GM23338 (cell line): ENCODE results near the gene DDX54. TPM values are rescaled to one million over a fixed set of nuclear protein-coding genes. Genes with fewer than 3 reads are reported as not detected.
A peak's percentile ranks its signal among the peaks of the same experiment; 100 is the strongest.

Source experiments
- ATAC-seq: fragments of 200-7000 bp; cut with Tn5 transposase; 3 replicates; pipeline ENCODE4 v1.9.1; 2020
- DNase-seq: peaks from one replicate; pipeline ENCODE4 v3.0.0-alpha.2; 2015; ENCODE audit warnings: low spot score
- H2AFZ ChIP-seq: fragments of 200-600 bp; sonication (generic); 2 replicates; pipeline ENCODE4 v1.8.0; 2016; ENCODE audit warnings: antibody characterized with exemption, mild to moderate bottlenecking, moderate library complexity
- H3F3A ChIP-seq: fragments of 200-600 bp; sonication (generic); replicated peaks from 2 replicates; pipeline ENCODE4 v1.8.0; 2017; ENCODE audit warnings: antibody characterized with exemption, mixed run types, low read depth
- H3K27ac ChIP-seq: fragments of 200-600 bp; sonication (generic); 2 replicates; pipeline ENCODE4 v1.6.1; 2016; ENCODE audit warnings: low read depth
- H3K27me3 ChIP-seq: fragments of 200-600 bp; sonication (generic); 2 replicates; pipeline ENCODE4 v1.8.0; 2016; ENCODE audit warnings: mild to moderate bottlenecking, mixed run types, moderate library complexity; ENCODE audit not compliant: insufficient read depth
- H3K36me3 ChIP-seq: fragments of 200-600 bp; sonication (generic); 2 replicates; pipeline ENCODE4 v1.8.0; 2016; ENCODE audit warnings: mild to moderate bottlenecking; ENCODE audit not compliant: insufficient read depth
- H3K4me1 ChIP-seq: fragments of 200-600 bp; sonication (generic); 2 replicates; pipeline ENCODE4 v1.8.0; 2016; ENCODE audit warnings: mild to moderate bottlenecking, moderate library complexity; ENCODE audit not compliant: insufficient read depth
- H3K4me2 ChIP-seq: fragments of 200-600 bp; sonication (generic); 2 replicates; pipeline ENCODE4 v1.7.1; 2017; ENCODE audit warnings: mixed run types
- H3K4me3 ChIP-seq: fragments of 200-600 bp; sonication (generic); 2 replicates; pipeline ENCODE4 v1.6.1; 2016; ENCODE audit warnings: mixed run types
- H3K79me2 ChIP-seq: fragments of 200-600 bp; sonication (generic); replicated peaks from 2 replicates; pipeline ENCODE4 v1.8.0; 2017; ENCODE audit warnings: mild to moderate bottlenecking; ENCODE audit not compliant: insufficient read depth
- H3K9me2 ChIP-seq: fragments of 200-600 bp; sonication (generic); 2 replicates; pipeline ENCODE4 v1.8.0; 2017; ENCODE audit not compliant: insufficient read depth
- H4K20me1 ChIP-seq: fragments of 200-600 bp; sonication (generic); replicated peaks from 2 replicates; pipeline ENCODE4 v1.8.0; 2017; ENCODE audit warnings: mild to moderate bottlenecking; ENCODE audit not compliant: insufficient read depth
- H3K27ac Mint-ChIP-seq: 2 replicates; pipeline ENCODE4 v1.8.0; 2020; ENCODE audit warnings: inconsistent platforms, mild to moderate bottlenecking, moderate library complexity, mixed read lengths
- H3K27me3 Mint-ChIP-seq: 3 replicates; pipeline ENCODE4 v1.8.0; 2022; ENCODE audit warnings: low read depth, mild to moderate bottlenecking, moderate library complexity, mixed read lengths, inconsistent platforms; ENCODE audit not compliant: insufficient read depth, poor library complexity
- H3K36me3 Mint-ChIP-seq: 3 replicates; pipeline ENCODE4 v1.8.0; 2021; ENCODE audit warnings: low read depth, mild to moderate bottlenecking, inconsistent platforms, moderate library complexity, mixed read lengths
- H3K4me1 Mint-ChIP-seq: 3 replicates; pipeline ENCODE4 v1.8.0; 2020; ENCODE audit warnings: mild to moderate bottlenecking, inconsistent platforms, mixed read lengths
- H3K4me3 Mint-ChIP-seq: 3 replicates; pipeline ENCODE4 v1.8.0; 2021; ENCODE audit warnings: moderate library complexity, mild to moderate bottlenecking, inconsistent platforms, mixed read lengths
- H3K9me3 Mint-ChIP-seq: 3 replicates; pipeline ENCODE4 v1.8.0; 2020; ENCODE audit warnings: moderate library complexity, mild to moderate bottlenecking, inconsistent platforms, mixed read lengths
- CREB1 ChIP-seq: fragments of 250-450 bp; sonication (Bioruptor Pico); IDR thresholded peaks from 2 replicates; pipeline ENCODE4 v1.5.0; 2020; ENCODE audit warnings: low read depth, mild to moderate bottlenecking, moderate library complexity
- EZH2 ChIP-seq: fragments of 200-600 bp; sonication (generic); IDR thresholded peaks from one replicate; pipeline ENCODE4 v1.8.0; 2017; ENCODE audit warnings: antibody characterized with exemption, mild to moderate bottlenecking, low read depth; ENCODE audit not compliant: unreplicated experiment
- EZH2phosphoT487 ChIP-seq: fragments of 200-600 bp; sonication (generic); IDR thresholded peaks from one replicate; pipeline ENCODE4 v1.8.1; 2018; ENCODE audit warnings: antibody characterized with exemption; ENCODE audit not compliant: unreplicated experiment
- JUNB ChIP-seq: IDR thresholded peaks from one replicate; pipeline ENCODE4 v1.6.1; 2016; ENCODE audit warnings: antibody characterized with exemption; ENCODE audit not compliant: unreplicated experiment
- NANOG ChIP-seq: IDR thresholded peaks from 2 replicates; pipeline ENCODE4 v1.6.1; 2016; ENCODE audit warnings: antibody characterized with exemption, borderline replicate concordance
- POLR2AphosphoS5 ChIP-seq: IDR thresholded peaks from 2 replicates; pipeline ENCODE4 v1.6.1; 2016; ENCODE audit warnings: antibody characterized with exemption, low read depth
- REST ChIP-seq: IDR thresholded peaks from one replicate; pipeline ENCODE4 v1.6.1; 2018; ENCODE audit warnings: antibody characterized with exemption; ENCODE audit not compliant: unreplicated experiment
- STAT1 ChIP-seq: IDR thresholded peaks from one replicate; pipeline ENCODE4 v1.6.1; 2016; ENCODE audit warnings: antibody characterized with exemption; ENCODE audit not compliant: unreplicated experiment
- ZNF114 ChIP-seq: fragments of 250-450 bp; sonication (Bioruptor Pico); IDR thresholded peaks from 2 replicates; pipeline ENCODE4 v1.5.0; 2020; ENCODE audit warnings: mild to moderate bottlenecking, moderate library complexity
- ZNF331 ChIP-seq: fragments of 250-450 bp; sonication (Bioruptor Pico); IDR thresholded peaks from 2 replicates; pipeline ENCODE4 v1.5.0; 2020; ENCODE audit warnings: low read depth, mild to moderate bottlenecking, moderate library complexity
- polyA plus RNA-seq: library from polyadenylated mRNA; unstranded; fragments of >200 nt; fragmentation: Nextera tagmentation; extraction: Ambion mirVana; gene quantifications from 2 replicates; pipeline ENCODE4 v1.2.1, GENCODE V29; 2016
- total RNA-seq: library from RNA; depleted of rRNA; stranded (reverse); fragments of >200 nt; shearing (Covaris generic); gene quantifications from 2 replicates; pipeline ENCODE4 v1.2.3, GENCODE V29; 2014
- TF ChIP-seq, protein P1 (sequence below): IDR thresholded peaks from 2 replicates; pipeline ENCODE4 v1.6.1; 2016; ENCODE audit warnings: antibody characterized with exemption
- TF ChIP-seq, protein P2 (sequence below), 2 experiments: fragments of 200-600 bp in 1 of 2; sonication (generic) in 1 of 2; conservative IDR thresholded peaks; 2 replicates each; pipeline versions ENCODE4 v1.5.1 to v1.6.1; 2016 to 2017; ENCODE audit warnings: antibody characterized with exemption in 2 of 2, low read depth in 2 of 2, mild to moderate bottlenecking in 2 of 2, moderate library complexity in 1 of 2
- TF ChIP-seq, protein P3 (sequence below): fragments of 250-450 bp; sonication (Bioruptor Pico); IDR thresholded peaks from 2 replicates; pipeline ENCODE4 v1.5.0; 2020; ENCODE audit warnings: mild to moderate bottlenecking, moderate library complexity

The DDX54 gene
- total and polyA plus RNA-seq, 2 experiments from 2014 or later: 84.1 to 89.4 TPM

- no peak overlapping the region for H3K27ac ChIP-seq
- peaks cover 31% of the 10 kb centered on the region for H4K20me1 ChIP-seq
- H3K27me3 Mint-ChIP-seq: peaks cover 6% of the 10 kb centered on the region
- H3K9me3 Mint-ChIP-seq: no peaks in the 10 kb centered on the region
- H2AFZ ChIP-seq: no peak overlapping the region
- TF ChIP-seq CREB1: no peak
- TF ChIP-seq REST: no peak
- TF ChIP-seq, protein P1, sequence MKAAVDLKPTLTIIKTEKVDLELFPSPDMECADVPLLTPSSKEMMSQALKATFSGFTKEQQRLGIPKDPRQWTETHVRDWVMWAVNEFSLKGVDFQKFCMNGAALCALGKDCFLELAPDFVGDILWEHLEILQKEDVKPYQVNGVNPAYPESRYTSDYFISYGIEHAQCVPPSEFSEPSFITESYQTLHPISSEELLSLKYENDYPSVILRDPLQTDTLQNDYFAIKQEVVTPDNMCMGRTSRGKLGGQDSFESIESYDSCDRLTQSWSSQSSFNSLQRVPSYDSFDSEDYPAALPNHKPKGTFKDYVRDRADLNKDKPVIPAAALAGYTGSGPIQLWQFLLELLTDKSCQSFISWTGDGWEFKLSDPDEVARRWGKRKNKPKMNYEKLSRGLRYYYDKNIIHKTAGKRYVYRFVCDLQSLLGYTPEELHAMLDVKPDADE: no peak
- TF ChIP-seq NANOG: no peak
- TF ChIP-seq, protein P2, sequence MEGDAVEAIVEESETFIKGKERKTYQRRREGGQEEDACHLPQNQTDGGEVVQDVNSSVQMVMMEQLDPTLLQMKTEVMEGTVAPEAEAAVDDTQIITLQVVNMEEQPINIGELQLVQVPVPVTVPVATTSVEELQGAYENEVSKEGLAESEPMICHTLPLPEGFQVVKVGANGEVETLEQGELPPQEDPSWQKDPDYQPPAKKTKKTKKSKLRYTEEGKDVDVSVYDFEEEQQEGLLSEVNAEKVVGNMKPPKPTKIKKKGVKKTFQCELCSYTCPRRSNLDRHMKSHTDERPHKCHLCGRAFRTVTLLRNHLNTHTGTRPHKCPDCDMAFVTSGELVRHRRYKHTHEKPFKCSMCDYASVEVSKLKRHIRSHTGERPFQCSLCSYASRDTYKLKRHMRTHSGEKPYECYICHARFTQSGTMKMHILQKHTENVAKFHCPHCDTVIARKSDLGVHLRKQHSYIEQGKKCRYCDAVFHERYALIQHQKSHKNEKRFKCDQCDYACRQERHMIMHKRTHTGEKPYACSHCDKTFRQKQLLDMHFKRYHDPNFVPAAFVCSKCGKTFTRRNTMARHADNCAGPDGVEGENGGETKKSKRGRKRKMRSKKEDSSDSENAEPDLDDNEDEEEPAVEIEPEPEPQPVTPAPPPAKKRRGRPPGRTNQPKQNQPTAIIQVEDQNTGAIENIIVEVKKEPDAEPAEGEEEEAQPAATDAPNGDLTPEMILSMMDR (conservative IDR thresholded peaks at IDR 0.05; ENCODE audit: low read depth in 2 of 2): no peak
- TF ChIP-seq ZNF114 (CRISPR knock-in tag): no peak
- TF ChIP-seq JUNB: no peak
- TF ChIP-seq POLR2AphosphoS5: no peak
- TF ChIP-seq, protein P3, sequence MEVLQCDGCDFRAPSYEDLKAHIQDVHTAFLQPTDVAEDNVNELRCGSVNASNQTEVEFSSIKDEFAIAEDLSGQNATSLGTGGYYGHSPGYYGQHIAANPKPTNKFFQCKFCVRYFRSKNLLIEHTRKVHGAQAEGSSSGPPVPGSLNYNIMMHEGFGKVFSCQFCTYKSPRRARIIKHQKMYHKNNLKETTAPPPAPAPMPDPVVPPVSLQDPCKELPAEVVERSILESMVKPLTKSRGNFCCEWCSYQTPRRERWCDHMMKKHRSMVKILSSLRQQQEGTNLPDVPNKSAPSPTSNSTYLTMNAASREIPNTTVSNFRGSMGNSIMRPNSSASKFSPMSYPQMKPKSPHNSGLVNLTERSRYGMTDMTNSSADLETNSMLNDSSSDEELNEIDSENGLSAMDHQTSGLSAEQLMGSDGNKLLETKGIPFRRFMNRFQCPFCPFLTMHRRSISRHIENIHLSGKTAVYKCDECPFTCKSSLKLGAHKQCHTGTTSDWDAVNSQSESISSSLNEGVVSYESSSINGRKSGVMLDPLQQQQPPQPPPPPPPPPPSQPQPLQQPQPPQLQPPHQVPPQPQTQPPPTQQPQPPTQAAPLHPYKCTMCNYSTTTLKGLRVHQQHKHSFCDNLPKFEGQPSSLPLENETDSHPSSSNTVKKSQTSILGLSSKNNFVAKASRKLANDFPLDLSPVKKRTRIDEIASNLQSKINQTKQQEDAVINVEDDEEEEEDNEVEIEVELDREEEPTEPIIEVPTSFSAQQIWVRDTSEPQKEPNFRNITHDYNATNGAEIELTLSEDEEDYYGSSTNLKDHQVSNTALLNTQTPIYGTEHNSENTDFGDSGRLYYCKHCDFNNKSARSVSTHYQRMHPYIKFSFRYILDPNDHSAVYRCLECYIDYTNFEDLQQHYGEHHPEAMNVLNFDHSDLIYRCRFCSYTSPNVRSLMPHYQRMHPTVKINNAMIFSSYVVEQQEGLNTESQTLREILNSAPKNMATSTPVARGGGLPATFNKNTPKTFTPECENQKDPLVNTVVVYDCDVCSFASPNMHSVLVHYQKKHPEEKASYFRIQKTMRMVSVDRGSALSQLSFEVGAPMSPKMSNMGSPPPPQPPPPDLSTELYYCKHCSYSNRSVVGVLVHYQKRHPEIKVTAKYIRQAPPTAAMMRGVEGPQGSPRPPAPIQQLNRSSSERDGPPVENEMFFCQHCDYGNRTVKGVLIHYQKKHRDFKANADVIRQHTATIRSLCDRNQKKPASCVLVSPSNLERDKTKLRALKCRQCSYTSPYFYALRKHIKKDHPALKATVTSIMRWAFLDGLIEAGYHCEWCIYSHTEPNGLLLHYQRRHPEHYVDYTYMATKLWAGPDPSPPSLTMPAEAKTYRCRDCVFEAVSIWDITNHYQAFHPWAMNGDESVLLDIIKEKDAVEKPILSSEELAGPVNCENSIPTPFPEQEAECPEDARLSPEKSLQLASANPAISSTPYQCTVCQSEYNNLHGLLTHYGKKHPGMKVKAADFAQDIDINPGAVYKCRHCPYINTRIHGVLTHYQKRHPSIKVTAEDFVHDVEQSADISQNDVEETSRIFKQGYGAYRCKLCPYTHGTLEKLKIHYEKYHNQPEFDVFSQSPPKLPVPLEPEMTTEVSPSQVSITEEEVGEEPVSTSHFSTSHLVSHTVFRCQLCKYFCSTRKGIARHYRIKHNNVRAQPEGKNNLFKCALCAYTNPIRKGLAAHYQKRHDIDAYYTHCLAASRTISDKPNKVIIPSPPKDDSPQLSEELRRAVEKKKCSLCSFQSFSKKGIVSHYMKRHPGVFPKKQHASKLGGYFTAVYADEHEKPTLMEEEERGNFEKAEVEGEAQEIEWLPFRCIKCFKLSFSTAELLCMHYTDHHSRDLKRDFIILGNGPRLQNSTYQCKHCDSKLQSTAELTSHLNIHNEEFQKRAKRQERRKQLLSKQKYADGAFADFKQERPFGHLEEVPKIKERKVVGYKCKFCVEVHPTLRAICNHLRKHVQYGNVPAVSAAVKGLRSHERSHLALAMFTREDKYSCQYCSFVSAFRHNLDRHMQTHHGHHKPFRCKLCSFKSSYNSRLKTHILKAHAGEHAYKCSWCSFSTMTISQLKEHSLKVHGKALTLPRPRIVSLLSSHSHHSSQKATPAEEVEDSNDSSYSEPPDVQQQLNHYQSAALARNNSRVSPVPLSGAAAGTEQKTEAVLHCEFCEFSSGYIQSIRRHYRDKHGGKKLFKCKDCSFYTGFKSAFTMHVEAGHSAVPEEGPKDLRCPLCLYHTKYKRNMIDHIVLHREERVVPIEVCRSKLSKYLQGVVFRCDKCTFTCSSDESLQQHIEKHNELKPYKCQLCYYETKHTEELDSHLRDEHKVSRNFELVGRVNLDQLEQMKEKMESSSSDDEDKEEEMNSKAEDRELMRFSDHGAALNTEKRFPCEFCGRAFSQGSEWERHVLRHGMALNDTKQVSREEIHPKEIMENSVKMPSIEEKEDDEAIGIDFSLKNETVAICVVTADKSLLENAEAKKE (CRISPR knock-in tag): no peak
- TF ChIP-seq EZH2phosphoT487: no peak
- TF ChIP-seq ZNF331 (CRISPR knock-in tag): no peak
- TF ChIP-seq EZH2: no peak
- TF ChIP-seq STAT1: no peak
- no peak overlapping the region for H3K4me3 ChIP-seq
- no peaks in the 10 kb centered on the region for H3K9me2 ChIP-seq
- H3K4me3 Mint-ChIP-seq: peak overlapping the region; percentile 95; the same call in 1 of the 3 replicates
- no peak overlapping the region for H3K27ac Mint-ChIP-seq
- H3K4me1 Mint-ChIP-seq: peaks cover 12% of the 10 kb centered on the region
- H3F3A ChIP-seq: peaks cover 3% of the 10 kb centered on the region; the same call in 1 of the 2 replicates
- 0 out of 2 replicates have a peak, but pooled peaks cover 3% of the 10 kb centered on the region for H3K36me3 ChIP-seq
- ATAC-seq (no peak), DNase-seq (no peak)
- no peaks in the 10 kb centered on the region for H3K27me3 ChIP-seq
- no peak overlapping the region for H3K4me2 ChIP-seq
- H3K79me2 ChIP-seq: peaks cover 50% of the 10 kb centered on the region
- peaks cover 4% of the 10 kb centered on the region; the same call in 1 of the 2 replicates for H3K4me1 ChIP-seq
- peaks cover 51% of the 10 kb centered on the region for H3K36me3 Mint-ChIP-seq
Measured at GRCh38 chr12:113183030-113183589, 2.2 kb downstream of the DDX54 start.
